CMK (cell line): ENCODE data around the gene SORCS1.

Source experiments
- DNase-seq: peaks from one replicate; pipeline ENCODE4 v3.0.0-alpha.2; 2010; ENCODE audit warnings: low read depth

Gene SORCS1

GRCh38 chr10:106655636-106656035 is 508.9 kb downstream of the SORCS1 start:
- no peak for DNase-seq

GRCh38 chr10:106655165-106655564 is 509.3 kb downstream of the SORCS1 start:
- no peak for DNase-seq

- DNase-seq = no peak
Measured at GRCh38 chr10:106652279-106652678, 512.2 kb downstream of the SORCS1 start.

- no peak for DNase-seq
Measured at GRCh38 chr10:106648534-106649481, 515.7 kb downstream of the SORCS1 start.

GRCh38 chr10:106643473-106643872 is 521.0 kb downstream of the SORCS1 start:
- DNase-seq = no peak

- DNase-seq = no peak
Measured at GRCh38 chr10:106637873-106638272, 526.6 kb downstream of the SORCS1 start.

- no peak for DNase-seq
Measured at GRCh38 chr10:106636766-106637491, 527.6 kb downstream of the SORCS1 start.

- DNase-seq = no peak
Measured at GRCh38 chr10:106635947-106636346, 528.6 kb downstream of the SORCS1 start.

- no peak for DNase-seq
Measured at GRCh38 chr10:106631016-106631702, 533.3 kb downstream of the SORCS1 start.

GRCh38 chr10:106626371-106626770 is 538.1 kb downstream of the SORCS1 start:
- no peak for DNase-seq

GRCh38 chr10:106625751-106626150 is 538.8 kb downstream of the SORCS1 start:
- DNase-seq = no peak

GRCh38 chr10:106619346-106619745 is 545.2 kb downstream of the SORCS1 start:
- no peak for DNase-seq

- no peak for DNase-seq
Measured at GRCh38 chr10:106618646-106619045, 545.9 kb downstream of the SORCS1 start.

- no peak for DNase-seq
Measured at GRCh38 chr10:106615081-106615480, 549.4 kb downstream of the SORCS1 start.

- DNase-seq = no peak
Measured at GRCh38 chr10:106614293-106614692, 550.2 kb downstream of the SORCS1 start.

GRCh38 chr10:106612381-106612780 is 552.1 kb downstream of the SORCS1 start:
- DNase-seq = no peak

GRCh38 chr10:106609470-106610266 is 554.8 kb downstream of the SORCS1 start:
- no peak for DNase-seq

- no peak for DNase-seq
Measured at GRCh38 chr10:106608066-106608465, 556.4 kb downstream of the SORCS1 start.

GRCh38 chr10:106595281-106595680 is 569.2 kb downstream of the SORCS1 start:
- DNase-seq = no peak

- no peak for DNase-seq
Measured at GRCh38 chr10:106593876-106594275, 570.6 kb downstream of the SORCS1 start.

GRCh38 chr10:106592396-106592795 is 572.1 kb downstream of the SORCS1 start:
- no peak for DNase-seq

GRCh38 chr10:106582291-106582690 is 582.2 kb downstream of the SORCS1 start:
- no peak for DNase-seq
